Neural progenitor cell (in vitro differentiated cells): Measurements from ENCODE around the gene HUWE1.

ENCODE experiments used
- CTCF ChIP-seq: fragments of 200-600 bp; sonication (generic); IDR thresholded peaks from 2 replicates; pipeline ENCODE4 v1.5.1; 2017; ENCODE audit warnings: antibody characterized with exemption, mild to moderate bottlenecking
- EZH2 ChIP-seq: fragments of 200-600 bp; sonication (generic); IDR thresholded peaks from 2 replicates; pipeline ENCODE4 v1.6.1; 2017; ENCODE audit warnings: antibody characterized with exemption, mild to moderate bottlenecking, moderate library complexity

DNA sequence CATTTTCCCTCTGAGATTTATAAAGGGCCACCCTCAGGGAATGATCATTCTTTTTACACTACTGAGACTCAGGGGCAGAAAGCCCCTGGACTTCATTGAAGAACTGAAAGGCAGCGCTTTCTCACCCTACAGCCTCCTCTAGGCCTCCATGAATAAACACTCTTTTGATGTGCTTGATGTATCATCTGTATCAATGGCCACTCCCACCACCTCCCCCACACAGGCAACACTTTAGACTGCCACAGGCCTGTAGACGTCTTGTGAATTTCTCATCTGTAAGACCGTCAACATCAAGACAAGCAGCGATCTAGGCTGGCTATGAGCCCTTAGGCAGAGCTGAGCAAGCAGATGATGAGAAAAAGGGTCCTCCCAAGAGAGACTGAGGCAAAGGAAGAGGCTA is 123.2 kb downstream of the HUWE1 start:
- TF ChIP-seq CTCF: no peak
- TF ChIP-seq EZH2: no peak
